ENCODE data around the gene CLNK. TPM values are rescaled to one million over a fixed set of nuclear protein-coding genes. Genes with fewer than 3 reads are reported as not detected.

The CLNK gene
- total RNA-seq, 1 experiment from 2014 or later: not detected

DNA sequence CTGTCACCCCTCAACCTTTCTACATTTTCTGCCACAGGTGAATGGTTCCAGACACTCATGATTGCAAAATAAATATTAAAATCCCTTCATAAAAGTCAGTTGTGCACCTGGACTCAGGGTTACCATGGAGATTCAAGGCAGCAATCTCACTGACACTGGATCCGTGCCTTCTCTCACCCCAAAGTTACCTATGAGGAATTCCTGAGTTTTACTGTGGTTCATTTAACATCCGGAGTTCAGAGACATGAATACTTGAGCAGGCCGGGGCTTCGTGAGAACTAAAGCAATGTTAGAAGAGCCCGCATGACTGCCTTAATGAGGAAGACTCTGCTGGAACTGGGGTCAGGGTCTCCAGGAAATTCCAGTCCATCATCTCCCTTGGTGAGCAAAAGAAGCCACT, 12.5 kb upstream of the CLNK start:
- Histone ChIP-seq H3K27me3 (ENCODE audit: insufficient read depth, low read length) (no peaks in the 10 kb centered on the region), H3K27ac (ENCODE audit: low read depth, low read length) (no peak overlapping the region), H4K20me1 (ENCODE audit: insufficient read depth) (no peaks in the 10 kb centered on the region), H3K79me2 (ENCODE audit: insufficient read depth, low read length) (no peaks in the 10 kb centered on the region), H3K9ac (ENCODE audit: low read length) (no peak overlapping the region), H3K4me2 (ENCODE audit: low read length) (no peak overlapping the region), H3K36me3 (ENCODE audit: control insufficient read depth in 1 of 2, insufficient read depth in 2 of 2, low read length in 2 of 2) (no peaks in the 10 kb centered on the region), H2AFZ (ENCODE audit: low read depth, low read length, poor library complexity, severe bottlenecking) (no peak overlapping the region), H3K9me3 (ENCODE audit: control insufficient read depth in 1 of 2, insufficient read depth in 1 of 2, low read depth in 1 of 2, low read length in 2 of 2) (no peaks in the 10 kb centered on the region), H3K9me2 (ENCODE audit: insufficient read depth) (no peaks in the 10 kb centered on the region), H3K4me1 (ENCODE audit: control insufficient read depth in 1 of 2, insufficient read depth in 2 of 2, low read length in 2 of 2) (peaks cover 2 to 4% of the 10 kb centered on the region in 2 experiments; a peak in 1 of 4 replicates), H3K4me3 (replicated peaks in 1 of 2; ENCODE audit: low read depth in 1 of 2, low read length in 2 of 2) (no peak overlapping the region)
- DNase-seq (ENCODE audit: low read depth, low spot score) (no peak), ATAC-seq (no peak)
- intact Hi-C loops (cut with micrococcal nuclease): no loop called here
- ChIA-PET POLR2A (no interaction called here), CTCF (no interaction called here), RAD21 (ENCODE audit: low non-redundant PET in 1 of 2, low total read pairs in 2 of 2, uncharacterized antibody in 2 of 2, unreplicated experiment in 2 of 2) (no interaction called here)
- TF ChIP-seq YY1 (IDR thresholded peaks at IDR 0.05; ENCODE audit: extremely low read depth, insufficient replicate concordance, low read depth, low read length): no peak
- TF ChIP-seq SP1 (IDR thresholded peaks at IDR 0.05; ENCODE audit: low read depth): no peak
- no peak for TF ChIP-seq POLR2A (IDR thresholded peaks at IDR 0.05; ENCODE audit: borderline replicate concordance, extremely low read depth, insufficient read depth, insufficient read length)
- TF ChIP-seq, protein P1, sequence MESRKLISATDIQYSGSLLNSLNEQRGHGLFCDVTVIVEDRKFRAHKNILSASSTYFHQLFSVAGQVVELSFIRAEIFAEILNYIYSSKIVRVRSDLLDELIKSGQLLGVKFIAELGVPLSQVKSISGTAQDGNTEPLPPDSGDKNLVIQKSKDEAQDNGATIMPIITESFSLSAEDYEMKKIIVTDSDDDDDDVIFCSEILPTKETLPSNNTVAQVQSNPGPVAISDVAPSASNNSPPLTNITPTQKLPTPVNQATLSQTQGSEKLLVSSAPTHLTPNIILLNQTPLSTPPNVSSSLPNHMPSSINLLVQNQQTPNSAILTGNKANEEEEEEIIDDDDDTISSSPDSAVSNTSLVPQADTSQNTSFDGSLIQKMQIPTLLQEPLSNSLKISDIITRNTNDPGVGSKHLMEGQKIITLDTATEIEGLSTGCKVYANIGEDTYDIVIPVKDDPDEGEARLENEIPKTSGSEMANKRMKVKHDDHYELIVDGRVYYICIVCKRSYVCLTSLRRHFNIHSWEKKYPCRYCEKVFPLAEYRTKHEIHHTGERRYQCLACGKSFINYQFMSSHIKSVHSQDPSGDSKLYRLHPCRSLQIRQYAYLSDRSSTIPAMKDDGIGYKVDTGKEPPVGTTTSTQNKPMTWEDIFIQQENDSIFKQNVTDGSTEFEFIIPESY (IDR thresholded peaks at IDR 0.05; ENCODE audit: extremely low read depth, insufficient replicate concordance, low read length): no peak
- no peak for TF ChIP-seq POLR2AphosphoS5 (IDR thresholded peaks at IDR 0.05; ENCODE audit: low read depth, low read length)
- BruUV-seq (replicated peaks): no TSS peak

DNA sequence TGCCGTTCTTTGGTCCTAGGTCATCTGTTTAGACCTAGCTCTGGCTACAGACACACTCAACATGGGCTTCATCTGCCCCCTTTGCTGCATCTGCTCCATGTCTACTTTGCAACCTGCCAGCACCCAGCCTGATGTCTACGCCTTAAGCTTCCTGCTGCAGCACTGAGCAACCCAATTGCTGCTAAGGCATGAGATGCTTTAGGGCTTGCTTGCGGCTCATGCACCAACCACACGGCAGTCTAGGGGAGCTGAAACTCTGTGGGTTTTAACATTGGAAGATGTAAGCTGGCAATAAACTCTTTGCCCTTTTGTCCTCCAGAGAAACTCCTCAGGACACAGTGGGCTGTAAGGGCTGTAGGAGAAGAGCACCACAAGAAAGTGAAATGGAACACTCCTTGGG, 11.7 kb upstream of the CLNK start:
- BruUV-seq (replicated peaks): no TSS peak
- H4K20me1 ChIP-seq (ENCODE audit: insufficient read depth): no peaks in the 10 kb centered on the region
- ATAC-seq (no peak), DNase-seq (ENCODE audit: low read depth, low spot score) (no peak)
- H3K9me2 ChIP-seq (ENCODE audit: insufficient read depth): no peaks in the 10 kb centered on the region
- RAD21 ChIA-PET (ENCODE audit: low non-redundant PET in 1 of 2, low total read pairs in 2 of 2, uncharacterized antibody in 2 of 2, unreplicated experiment in 2 of 2): no interaction called here
- no peaks in the 10 kb centered on the region for H3K79me2 ChIP-seq (ENCODE audit: insufficient read depth, low read length)
- intact Hi-C loops (cut with micrococcal nuclease): no loop called here
- TF ChIP-seq, protein P2, sequence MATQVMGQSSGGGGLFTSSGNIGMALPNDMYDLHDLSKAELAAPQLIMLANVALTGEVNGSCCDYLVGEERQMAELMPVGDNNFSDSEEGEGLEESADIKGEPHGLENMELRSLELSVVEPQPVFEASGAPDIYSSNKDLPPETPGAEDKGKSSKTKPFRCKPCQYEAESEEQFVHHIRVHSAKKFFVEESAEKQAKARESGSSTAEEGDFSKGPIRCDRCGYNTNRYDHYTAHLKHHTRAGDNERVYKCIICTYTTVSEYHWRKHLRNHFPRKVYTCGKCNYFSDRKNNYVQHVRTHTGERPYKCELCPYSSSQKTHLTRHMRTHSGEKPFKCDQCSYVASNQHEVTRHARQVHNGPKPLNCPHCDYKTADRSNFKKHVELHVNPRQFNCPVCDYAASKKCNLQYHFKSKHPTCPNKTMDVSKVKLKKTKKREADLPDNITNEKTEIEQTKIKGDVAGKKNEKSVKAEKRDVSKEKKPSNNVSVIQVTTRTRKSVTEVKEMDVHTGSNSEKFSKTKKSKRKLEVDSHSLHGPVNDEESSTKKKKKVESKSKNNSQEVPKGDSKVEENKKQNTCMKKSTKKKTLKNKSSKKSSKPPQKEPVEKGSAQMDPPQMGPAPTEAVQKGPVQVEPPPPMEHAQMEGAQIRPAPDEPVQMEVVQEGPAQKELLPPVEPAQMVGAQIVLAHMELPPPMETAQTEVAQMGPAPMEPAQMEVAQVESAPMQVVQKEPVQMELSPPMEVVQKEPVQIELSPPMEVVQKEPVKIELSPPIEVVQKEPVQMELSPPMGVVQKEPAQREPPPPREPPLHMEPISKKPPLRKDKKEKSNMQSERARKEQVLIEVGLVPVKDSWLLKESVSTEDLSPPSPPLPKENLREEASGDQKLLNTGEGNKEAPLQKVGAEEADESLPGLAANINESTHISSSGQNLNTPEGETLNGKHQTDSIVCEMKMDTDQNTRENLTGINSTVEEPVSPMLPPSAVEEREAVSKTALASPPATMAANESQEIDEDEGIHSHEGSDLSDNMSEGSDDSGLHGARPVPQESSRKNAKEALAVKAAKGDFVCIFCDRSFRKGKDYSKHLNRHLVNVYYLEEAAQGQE (IDR thresholded peaks at IDR 0.05; ENCODE audit: low read depth): no peak
- TF ChIP-seq, protein P3, sequence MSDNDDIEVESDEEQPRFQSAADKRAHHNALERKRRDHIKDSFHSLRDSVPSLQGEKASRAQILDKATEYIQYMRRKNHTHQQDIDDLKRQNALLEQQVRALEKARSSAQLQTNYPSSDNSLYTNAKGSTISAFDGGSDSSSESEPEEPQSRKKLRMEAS (IDR thresholded peaks at IDR 0.05): no peak
- TF ChIP-seq SP1 (IDR thresholded peaks at IDR 0.05; ENCODE audit: low read depth) (no peak), POLR2A (IDR thresholded peaks at IDR 0.05; ENCODE audit: borderline replicate concordance, extremely low read depth, insufficient read depth, insufficient read length) (no peak), FOSL1 (IDR thresholded peaks at IDR 0.05; ENCODE audit: low read depth) (no peak), JUND (IDR thresholded peaks at IDR 0.05) (no peak), YY1 (IDR thresholded peaks at IDR 0.05; ENCODE audit: extremely low read depth, insufficient replicate concordance, low read depth, low read length) (no peak), ZNF274 (IDR thresholded peaks at IDR 0.05; ENCODE audit: low read depth, low read length) (no peak), CEBPB (IDR thresholded peaks at IDR 0.05; ENCODE audit: low read depth) (no peak)
- TF ChIP-seq, protein P4, sequence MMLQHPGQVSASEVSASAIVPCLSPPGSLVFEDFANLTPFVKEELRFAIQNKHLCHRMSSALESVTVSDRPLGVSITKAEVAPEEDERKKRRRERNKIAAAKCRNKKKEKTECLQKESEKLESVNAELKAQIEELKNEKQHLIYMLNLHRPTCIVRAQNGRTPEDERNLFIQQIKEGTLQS (IDR thresholded peaks at IDR 0.05): no peak
- no peaks in the 10 kb centered on the region for H3K27me3 ChIP-seq (ENCODE audit: insufficient read depth, low read length)
- H3K4me3 ChIP-seq (replicated peaks in 1 of 2; ENCODE audit: low read depth in 1 of 2, low read length in 2 of 2): no peak overlapping the region
- H3K36me3 ChIP-seq (ENCODE audit: control insufficient read depth in 1 of 2, insufficient read depth in 2 of 2, low read length in 2 of 2): no peaks in the 10 kb centered on the region
- H3K9me3 ChIP-seq (ENCODE audit: control insufficient read depth in 1 of 2, insufficient read depth in 1 of 2, low read depth in 1 of 2, low read length in 2 of 2): no peaks in the 10 kb centered on the region
- no peak overlapping the region for H2AFZ ChIP-seq (ENCODE audit: low read depth, low read length, poor library complexity, severe bottlenecking)
- POLR2A ChIA-PET: no interaction called here
- CTCF ChIA-PET: no interaction called here
- no peak overlapping the region for H3K4me2 ChIP-seq (ENCODE audit: low read length)
- no peaks in the 10 kb centered on the region for H3K4me1 ChIP-seq (ENCODE audit: control insufficient read depth in 1 of 2, insufficient read depth in 2 of 2, low read length in 2 of 2)
- H3K27ac ChIP-seq (ENCODE audit: low read depth, low read length): no peak overlapping the region
- H3K9ac ChIP-seq (ENCODE audit: low read length): no peak overlapping the region

Data from HCT116 (cell line).